ENCODE measurements around the gene SLC29A1. TPM values are rescaled to one million over a fixed set of nuclear protein-coding genes. Genes with fewer than 3 reads are reported as not detected.
A peak's percentile ranks its signal among the peaks of the same experiment; 100 is the strongest.

SLC29A1 gene
- total RNA-seq, 4 donors from 2014 or later = 18.3 to 95.5 (median 40.8) TPM

- Histone ChIP-seq H3K27me3 (peaks cover 40 to 45% (median 44%) of the 10 kb centered on the region in 3 donors), H3K36me3 (no peaks in the 10 kb centered on the region), H3K27ac (no peak overlapping the region), H3K4me3 (no peak overlapping the region), H3K4me1 (no peaks in the 10 kb centered on the region), H3K9me3 (no peaks in the 10 kb centered on the region)
- ATAC-seq = no peak
- TF ChIP-seq CTCF (IDR thresholded peaks at IDR 0.05 in 4 of 5, conservative IDR thresholded peaks at IDR 0.05 in 1 of 5) (no peak), POLR2A (IDR thresholded peaks at IDR 0.05) (no peak)
- intact Hi-C loops (cut with DNase I; ENCODE audit: low total_unique reads) = no loop called here
- in situ Hi-C loops (cut with MboI; ENCODE audit: low sequenced_read_pairs in 4 of 4) = no loop called here
- DNase-seq = no peak
Measured at GRCh38 chr6:44272999-44273566, 49.7 kb downstream of the SLC29A1 start.

DNA sequence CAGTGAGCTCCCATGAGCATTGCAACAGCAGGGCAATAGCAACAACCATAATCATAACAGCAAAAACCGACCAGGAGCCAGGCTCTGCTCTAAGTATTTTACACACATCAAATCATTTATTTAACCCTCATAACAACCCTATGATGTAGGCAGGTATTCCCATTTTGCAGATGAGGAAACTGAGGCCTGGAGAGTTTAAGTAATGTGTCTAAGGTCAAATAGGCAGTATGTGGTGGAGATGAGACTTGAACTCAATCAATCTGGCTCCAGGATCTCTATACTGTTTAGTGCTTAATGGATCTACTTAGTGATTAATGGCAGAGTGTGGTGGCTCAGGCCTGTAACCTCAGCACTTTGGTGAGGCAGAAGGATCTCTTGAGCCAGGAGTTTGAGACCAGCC lies 50.2 kb downstream of the SLC29A1 start:
- in situ Hi-C loops (cut with MboI; ENCODE audit: low sequenced_read_pairs in 4 of 4) = no loop called here
- Histone ChIP-seq H3K27ac (no peak overlapping the region), H3K27me3 (peaks cover 37 to 47% (median 38%) of the 10 kb centered on the region in 3 donors), H3K4me3 (no peak overlapping the region), H3K36me3 (no peaks in the 10 kb centered on the region), H3K9me3 (no peaks in the 10 kb centered on the region), H3K4me1 (no peaks in the 10 kb centered on the region)
- DNase-seq = no peak
- ATAC-seq = no peak
- TF ChIP-seq POLR2A (IDR thresholded peaks at IDR 0.05) (no peak), CTCF (IDR thresholded peaks at IDR 0.05 in 4 of 5, conservative IDR thresholded peaks at IDR 0.05 in 1 of 5) (no peak)
- intact Hi-C loops (cut with DNase I; ENCODE audit: low total_unique reads) = no loop called here

DNA sequence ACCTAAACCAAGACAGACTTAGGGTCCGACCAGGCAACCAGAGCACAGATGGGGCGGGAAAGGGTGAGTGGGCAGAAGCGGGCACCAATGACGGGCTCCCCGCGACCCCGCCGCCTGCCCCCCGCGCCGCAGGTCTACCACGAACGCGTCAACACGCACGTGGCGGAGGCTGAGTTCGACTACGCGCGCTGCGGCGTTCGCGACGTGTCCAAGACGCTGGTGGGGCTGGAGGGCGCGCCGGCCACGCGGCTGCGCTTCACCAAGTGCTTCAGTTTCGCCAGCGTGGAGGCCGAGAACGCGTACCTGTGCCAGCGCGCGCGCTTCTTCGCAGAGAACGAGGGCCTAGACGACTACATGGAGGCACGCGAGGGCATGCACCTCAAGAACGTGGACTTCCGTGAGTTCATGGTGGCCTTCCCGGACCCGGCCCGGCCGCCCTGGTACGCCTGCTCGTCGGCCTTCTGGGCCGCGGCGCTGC lies 51.9 kb downstream of the SLC29A1 start:
- Histone ChIP-seq H3K4me1 (no peaks in the 10 kb centered on the region), H3K27me3 (peaks cover 22 to 32% (median 24%) of the 10 kb centered on the region in 3 donors), H3K27ac (no peak overlapping the region), H3K9me3 (no peaks in the 10 kb centered on the region), H3K36me3 (no peaks in the 10 kb centered on the region), H3K4me3 (peak overlapping the region in 2 of 4 donors; percentile 45 to 49)
- TF ChIP-seq CTCF (IDR thresholded peaks at IDR 0.05 in 4 of 5, conservative IDR thresholded peaks at IDR 0.05 in 1 of 5) = no peak
- TF ChIP-seq POLR2A (IDR thresholded peaks at IDR 0.05) = no peak
- intact Hi-C loops (cut with DNase I; ENCODE audit: low total_unique reads) = no loop called here
- ATAC-seq (no peak), DNase-seq (no peak)
- in situ Hi-C loops (cut with MboI; ENCODE audit: low sequenced_read_pairs in 4 of 4) = no loop called here

- Histone ChIP-seq H3K27ac (no peak overlapping the region), H3K27me3 (peaks cover 20 to 30% (median 21%) of the 10 kb centered on the region in 3 donors), H3K4me3 (peak overlapping the region; percentile 8 to 49 (median 30)), H3K36me3 (no peaks in the 10 kb centered on the region), H3K9me3 (no peaks in the 10 kb centered on the region), H3K4me1 (no peaks in the 10 kb centered on the region)
- intact Hi-C loops (cut with DNase I; ENCODE audit: low total_unique reads) (no loop called here), in situ Hi-C loops (cut with MboI; ENCODE audit: low sequenced_read_pairs in 4 of 4) (no loop called here)
- ATAC-seq (peak; percentile 37 to 46), DNase-seq (no peak)
- no peak for TF ChIP-seq POLR2A (IDR thresholded peaks at IDR 0.05)
- no peak for TF ChIP-seq CTCF (IDR thresholded peaks at IDR 0.05 in 4 of 5, conservative IDR thresholded peaks at IDR 0.05 in 1 of 5)
Measured at GRCh38 chr6:44275749-44276648, 52.6 kb downstream of the SLC29A1 start.
